Fibroblast of lung (primary cell): ENCODE data around the gene DCK.

Experiments used
- EZH2 ChIP-seq: IDR thresholded peaks from 2 replicates; pipeline ENCODE4 v1.5.1; 2012; ENCODE audit warnings: low read length, control low read depth, mild to moderate bottlenecking; ENCODE audit errors: missing control alignments
- TF ChIP-seq, protein P1 (sequence below), 2 donors: IDR thresholded peaks in 1 of 2; conservative IDR thresholded peaks in 1 of 2; 1 replicate in 1 of 2; 2 replicates in 1 of 2; pipeline ENCODE4 v1.5.1; 2011 to 2012; ENCODE audit warnings: low read length in 2 of 2, control low read depth in 1 of 2, inconsistent platforms in 1 of 2, low read depth in 1 of 2, mild to moderate bottlenecking in 1 of 2

DNA sequence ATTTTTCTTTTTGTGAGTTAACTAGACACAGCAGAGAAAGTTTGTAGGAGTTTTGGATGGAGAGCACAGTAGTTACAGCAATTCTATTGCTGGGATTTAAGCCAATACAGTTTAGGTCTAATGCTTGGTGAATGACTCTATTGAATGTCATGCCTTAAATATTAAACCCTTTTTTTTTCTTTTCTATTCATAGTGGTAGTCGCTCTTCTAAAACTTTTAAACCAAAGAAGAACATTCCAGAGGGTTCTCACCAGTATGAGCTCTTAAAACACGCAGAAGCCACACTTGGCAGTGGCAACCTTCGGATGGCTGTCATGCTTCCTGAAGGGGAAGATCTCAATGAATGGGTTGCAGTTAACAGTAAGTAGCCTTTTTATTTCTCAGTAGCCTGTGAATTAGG lies 34.8 kb upstream of the DCK start:
- no peak for TF ChIP-seq EZH2
- TF ChIP-seq, protein P1, sequence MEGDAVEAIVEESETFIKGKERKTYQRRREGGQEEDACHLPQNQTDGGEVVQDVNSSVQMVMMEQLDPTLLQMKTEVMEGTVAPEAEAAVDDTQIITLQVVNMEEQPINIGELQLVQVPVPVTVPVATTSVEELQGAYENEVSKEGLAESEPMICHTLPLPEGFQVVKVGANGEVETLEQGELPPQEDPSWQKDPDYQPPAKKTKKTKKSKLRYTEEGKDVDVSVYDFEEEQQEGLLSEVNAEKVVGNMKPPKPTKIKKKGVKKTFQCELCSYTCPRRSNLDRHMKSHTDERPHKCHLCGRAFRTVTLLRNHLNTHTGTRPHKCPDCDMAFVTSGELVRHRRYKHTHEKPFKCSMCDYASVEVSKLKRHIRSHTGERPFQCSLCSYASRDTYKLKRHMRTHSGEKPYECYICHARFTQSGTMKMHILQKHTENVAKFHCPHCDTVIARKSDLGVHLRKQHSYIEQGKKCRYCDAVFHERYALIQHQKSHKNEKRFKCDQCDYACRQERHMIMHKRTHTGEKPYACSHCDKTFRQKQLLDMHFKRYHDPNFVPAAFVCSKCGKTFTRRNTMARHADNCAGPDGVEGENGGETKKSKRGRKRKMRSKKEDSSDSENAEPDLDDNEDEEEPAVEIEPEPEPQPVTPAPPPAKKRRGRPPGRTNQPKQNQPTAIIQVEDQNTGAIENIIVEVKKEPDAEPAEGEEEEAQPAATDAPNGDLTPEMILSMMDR (conservative IDR thresholded peaks at IDR 0.05 in 1 of 2, IDR thresholded peaks at IDR 0.05 in 1 of 2; ENCODE audit: low read depth in 1 of 2, low read length in 2 of 2), result no peak
